ENCODE data around the gene TSPAN9.

- TF ChIP-seq POLR2A (IDR thresholded peaks at IDR 0.05): no peak
- TF ChIP-seq CTCF (IDR thresholded peaks at IDR 0.05): no peak
Measured at GRCh38 chr12:3266638-3267037, 189.5 kb downstream of the TSPAN9 start.

All from testis (tissue), 2 donors.